KMS-11 (cell line): Measurements from ENCODE around the gene IFI35.
"Not testable (repeated sequence)": the region's sequence is repeated elsewhere in the genome, so short reads cannot be mapped to it uniquely, and the experiment has no call there.

Source experiments
- H2AFZ ChIP-seq: fragments of 200-600 bp; sonication (generic); 2 replicates; pipeline ENCODE4 v1.6.1; 2016; ENCODE audit warnings: antibody characterized with exemption, mixed run types, low read depth
- H3K27ac ChIP-seq: fragments of 200-600 bp; sonication (generic); 2 replicates; pipeline ENCODE4 v1.6.1; 2016; ENCODE audit warnings: mild to moderate bottlenecking, mixed run types
- H3K27me3 ChIP-seq: fragments of 200-600 bp; sonication (generic); 2 replicates; pipeline ENCODE4 v1.6.1; 2017; ENCODE audit warnings: mild to moderate bottlenecking, low read depth, mixed run types, moderate library complexity; ENCODE audit not compliant: insufficient read depth
- H3K36me3 ChIP-seq: fragments of 200-600 bp; sonication (generic); 2 replicates; pipeline ENCODE4 v1.6.1; 2017; ENCODE audit warnings: mild to moderate bottlenecking, mixed run types; ENCODE audit not compliant: insufficient read depth
- H3K4me1 ChIP-seq: fragments of 200-600 bp; sonication (generic); 2 replicates; pipeline ENCODE4 v1.6.1; 2016; ENCODE audit warnings: mild to moderate bottlenecking, low read depth, mixed run types; ENCODE audit not compliant: poor library complexity, severe bottlenecking
- H3K4me2 ChIP-seq: fragments of 200-600 bp; sonication (generic); 2 replicates; pipeline ENCODE4 v1.7.0; 2016; ENCODE audit warnings: mild to moderate bottlenecking, mixed run types
- H3K4me3 ChIP-seq: fragments of 200-600 bp; sonication (generic); IDR thresholded peaks from 2 replicates; pipeline ENCODE4 v1.6.1; 2017; ENCODE audit warnings: low read depth, low read length, mixed read lengths; ENCODE audit not compliant: insufficient read depth
- H3K79me2 ChIP-seq: fragments of 200-600 bp; sonication (generic); 2 replicates; pipeline ENCODE4 v1.6.1; 2016; ENCODE audit warnings: low read depth, mixed run types; ENCODE audit not compliant: insufficient read depth
- H3K9ac ChIP-seq: fragments of 200-600 bp; sonication (generic); 2 replicates; pipeline ENCODE4 v1.6.1; 2016; ENCODE audit warnings: mild to moderate bottlenecking, mixed run types
- H4K20me1 ChIP-seq: fragments of 200-600 bp; sonication (generic); 2 replicates; pipeline ENCODE4 v1.6.1; 2016; ENCODE audit warnings: mild to moderate bottlenecking, mixed run types; ENCODE audit not compliant: insufficient read depth
- CTCF ChIP-seq: fragments of 200-600 bp; sonication (generic); conservative IDR thresholded peaks from 2 replicates; pipeline ENCODE4 v1.6.1; 2017; ENCODE audit warnings: low read depth, mild to moderate bottlenecking, antibody characterized with exemption, low read length, moderate library complexity, mixed read lengths

Gene IFI35

GRCh38 chr17:43044024-43044423 is 37.4 kb downstream of the IFI35 start:
- no peak overlapping the region for H2AFZ ChIP-seq
- H3K4me2 ChIP-seq, result peak overlapping the region; percentile 6; the same call in 1 of the 2 replicates
- no peaks in the 10 kb centered on the region for H3K27me3 ChIP-seq
- no peak overlapping the region for H3K9ac ChIP-seq
- H3K27ac ChIP-seq, result no peak overlapping the region; the same call in 1 of the 2 replicates
- peaks cover 18% of the 10 kb centered on the region for H3K4me1 ChIP-seq
- H4K20me1 ChIP-seq, result no peaks in the 10 kb centered on the region
- no peaks in the 10 kb centered on the region for H3K79me2 ChIP-seq
- TF ChIP-seq CTCF, result no peak
- no peak overlapping the region for H3K4me3 ChIP-seq
- no peaks in the 10 kb centered on the region for H3K36me3 ChIP-seq

DNA sequence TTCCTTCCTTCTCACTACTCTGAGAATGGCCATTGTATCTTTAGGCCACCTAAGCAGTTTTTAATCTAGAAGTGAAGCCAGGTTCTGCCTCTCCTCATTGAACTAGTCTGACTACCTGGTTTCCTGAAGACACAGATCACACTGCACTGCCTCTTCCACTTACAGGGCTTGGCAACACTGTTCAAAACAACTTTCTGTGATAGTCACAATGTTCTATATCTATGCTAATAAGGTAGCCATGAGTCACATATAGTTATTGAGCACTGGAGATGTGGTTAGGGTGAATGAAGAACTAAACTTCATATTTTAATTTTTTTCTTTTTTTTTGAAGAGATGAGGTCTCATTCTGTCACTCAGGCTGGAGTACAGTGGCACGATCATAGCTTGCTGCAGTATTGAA is 45.4 kb downstream of the IFI35 start:
- no peak overlapping the region for H3K4me2 ChIP-seq
- no peak overlapping the region for H2AFZ ChIP-seq
- H3K36me3 ChIP-seq, result no peaks in the 10 kb centered on the region
- no peak for TF ChIP-seq CTCF
- H3K79me2 ChIP-seq, result no peaks in the 10 kb centered on the region
- no peak overlapping the region for H3K9ac ChIP-seq
- H3K27me3 ChIP-seq, result no peaks in the 10 kb centered on the region
- no peak overlapping the region for H3K4me3 ChIP-seq
- H3K27ac ChIP-seq, result no peak overlapping the region
- H3K4me1 ChIP-seq, result no peaks in the 10 kb centered on the region
- no peaks in the 10 kb centered on the region for H4K20me1 ChIP-seq

- H3K79me2 ChIP-seq, H4K20me1 ChIP-seq, H3K27me3 ChIP-seq, H2AFZ ChIP-seq, H3K27ac ChIP-seq, H3K4me1 ChIP-seq, H3K4me3 ChIP-seq, H3K9ac ChIP-seq, H3K36me3 ChIP-seq, H3K4me2 ChIP-seq: not testable (repeated sequence)
Measured at GRCh38 chr17:43053008-43053407, 46.4 kb downstream of the IFI35 start.

DNA sequence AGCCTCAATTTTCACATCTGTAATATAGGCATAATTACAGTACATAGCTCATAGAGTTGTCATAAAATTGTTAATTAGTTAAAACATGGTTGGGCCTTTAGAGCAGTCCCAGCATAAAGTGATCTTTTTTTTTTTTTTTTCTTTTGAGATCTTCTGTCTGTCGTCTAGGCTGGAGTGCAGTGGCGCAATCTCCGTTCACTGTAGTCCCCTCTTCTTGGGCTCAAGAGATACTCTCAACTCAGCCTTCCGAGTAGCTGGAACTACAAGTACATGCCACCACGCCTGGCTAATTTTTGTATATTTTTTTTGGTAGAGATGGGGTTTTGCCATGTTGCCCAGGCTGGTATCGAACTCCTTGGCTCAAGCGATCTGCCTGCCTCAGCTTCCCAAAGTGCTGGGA is 49.5 kb downstream of the IFI35 start:
- Histone ChIP-seq H2AFZ (no peak overlapping the region), H3K79me2 (no peaks in the 10 kb centered on the region), H3K4me3 (no peak overlapping the region), H3K4me2 (no peak overlapping the region), H3K27ac (no peak overlapping the region), H3K27me3 (no peaks in the 10 kb centered on the region), H3K36me3 (no peaks in the 10 kb centered on the region), H4K20me1 (no peaks in the 10 kb centered on the region), H3K4me1 (no peaks in the 10 kb centered on the region), H3K9ac (no peak overlapping the region)
- TF ChIP-seq CTCF, result no peak

DNA sequence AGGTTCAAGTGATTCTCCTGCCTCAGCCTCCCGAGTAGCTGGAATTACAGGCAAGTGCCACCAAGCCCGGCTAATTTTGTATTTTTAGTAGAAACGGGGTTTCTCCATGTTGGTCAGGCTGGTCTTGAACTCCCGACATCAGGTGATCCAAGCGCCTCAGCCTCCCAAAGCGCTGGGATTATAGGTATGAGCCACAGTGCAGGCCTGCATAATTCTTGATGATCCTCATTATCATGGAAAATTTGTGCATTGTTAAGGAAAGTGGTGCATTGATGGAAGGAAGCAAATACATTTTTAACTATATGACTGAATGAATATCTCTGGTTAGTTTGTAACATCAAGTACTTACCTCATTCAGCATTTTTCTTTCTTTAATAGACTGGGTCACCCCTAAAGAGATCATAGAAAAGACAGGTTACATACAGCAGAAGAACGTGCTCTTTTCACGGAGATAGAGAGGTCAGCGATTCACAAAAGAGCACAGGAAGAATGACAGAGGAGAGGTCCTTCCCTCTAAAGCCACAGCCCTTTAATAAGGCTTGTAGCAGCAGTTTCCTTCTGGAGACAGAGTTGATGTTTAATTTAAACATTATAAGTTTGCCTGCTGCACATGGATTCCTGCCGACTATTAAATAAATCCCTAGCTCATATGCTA is 56.5 kb downstream of the IFI35 start:
- Histone ChIP-seq H3K4me1 (no peaks in the 10 kb centered on the region), H3K79me2 (no peaks in the 10 kb centered on the region)
- no peak for TF ChIP-seq CTCF

More for the DNA sequence above, 56.5 kb downstream of the IFI35 start:
- Histone ChIP-seq H3K4me3 (no peak overlapping the region), H2AFZ (no peak overlapping the region), H3K9ac (no peak overlapping the region), H4K20me1 (no peaks in the 10 kb centered on the region), H3K27me3 (no peaks in the 10 kb centered on the region), H3K27ac (no peak overlapping the region), H3K4me2 (no peak overlapping the region), H3K36me3 (no peaks in the 10 kb centered on the region)
